HG03571 (cell line): Measurements from ENCODE around the gene ARHGAP32.
A peak's percentile ranks its signal among the peaks of the same experiment; 100 is the strongest.

Source experiments
- ATAC-seq: cut with Tn5 transposase; IDR thresholded peaks from one replicate; pipeline ENCODE4 v1.9.1; 2021; ENCODE audit not compliant: unreplicated experiment

ARHGAP32 gene

GRCh38 chr11:129117595-129118350, 74.4 kb downstream of the ARHGAP32 start:
- peak; percentile 68 for ATAC-seq

DNA sequence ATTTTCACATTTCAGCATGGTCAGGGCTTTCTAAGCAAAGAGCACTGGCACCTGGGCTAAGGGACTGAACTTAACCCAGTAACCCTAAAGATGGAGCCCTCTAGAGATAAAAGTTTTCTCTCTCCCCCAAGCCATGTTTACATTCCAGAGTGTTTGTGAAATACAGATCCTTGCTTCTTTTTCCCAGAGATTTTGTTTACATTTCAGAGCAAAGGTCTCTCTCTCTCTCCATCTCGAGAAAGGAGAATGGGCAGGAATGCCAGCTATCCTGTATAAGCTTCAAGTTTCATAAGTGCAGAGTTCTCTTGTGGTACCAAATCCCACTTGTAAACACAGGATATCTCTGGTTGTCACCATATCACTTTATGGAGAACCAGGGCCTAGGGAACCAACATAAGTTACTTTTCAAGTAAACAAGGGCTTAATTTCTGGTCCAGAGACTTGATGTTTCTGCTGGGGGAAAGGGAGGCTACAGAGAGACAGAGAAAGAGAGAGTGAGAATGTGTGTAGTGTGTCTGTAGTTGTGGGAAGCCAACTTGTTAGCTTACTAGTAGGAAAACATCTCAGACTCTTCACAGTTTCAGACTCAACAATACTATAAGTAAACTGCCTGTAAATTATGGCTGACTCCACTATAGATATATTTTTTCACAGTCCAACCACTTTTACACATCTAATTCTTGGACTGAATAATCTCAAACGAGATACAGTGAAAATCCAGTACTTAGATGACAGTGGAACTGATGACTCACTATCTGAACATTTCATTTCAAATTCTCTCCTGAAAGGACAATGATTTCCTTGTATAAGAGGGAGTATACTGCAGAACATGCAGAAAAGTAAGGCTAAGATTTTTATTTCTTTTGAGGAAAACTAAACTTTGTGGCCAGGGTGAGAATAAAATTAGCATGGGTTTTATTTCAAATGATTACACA, 76.2 kb downstream of the ARHGAP32 start:
- no peak for ATAC-seq

- ATAC-seq = no peak
These were observed 82.4 kb downstream of the ARHGAP32 start for GRCh38 chr11:129109701-129110100.

DNA sequence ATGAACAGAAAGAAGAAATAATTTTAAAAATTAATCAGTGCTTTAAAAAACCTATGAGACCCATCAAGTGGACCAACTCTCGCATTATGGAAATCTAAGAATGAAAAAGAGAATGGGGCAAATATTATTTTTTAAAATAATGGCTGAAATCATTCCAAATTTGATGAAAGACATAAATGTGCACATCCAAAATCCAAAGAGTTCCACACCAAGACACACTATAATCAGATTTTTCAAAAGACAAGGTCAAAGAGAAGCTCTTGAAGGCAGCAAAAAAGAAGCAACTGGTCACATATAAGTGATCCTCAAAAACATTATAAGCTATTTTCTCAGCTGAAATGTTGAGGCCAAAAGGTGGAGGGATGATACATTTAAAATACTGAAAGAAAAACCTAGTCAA, 85.3 kb downstream of the ARHGAP32 start:
- no peak for ATAC-seq

- no peak for ATAC-seq
These were observed 89.4 kb downstream of the ARHGAP32 start for GRCh38 chr11:129102756-129103155.

GRCh38 chr11:129102225-129102624, 89.9 kb downstream of the ARHGAP32 start:
- ATAC-seq = no peak

DNA sequence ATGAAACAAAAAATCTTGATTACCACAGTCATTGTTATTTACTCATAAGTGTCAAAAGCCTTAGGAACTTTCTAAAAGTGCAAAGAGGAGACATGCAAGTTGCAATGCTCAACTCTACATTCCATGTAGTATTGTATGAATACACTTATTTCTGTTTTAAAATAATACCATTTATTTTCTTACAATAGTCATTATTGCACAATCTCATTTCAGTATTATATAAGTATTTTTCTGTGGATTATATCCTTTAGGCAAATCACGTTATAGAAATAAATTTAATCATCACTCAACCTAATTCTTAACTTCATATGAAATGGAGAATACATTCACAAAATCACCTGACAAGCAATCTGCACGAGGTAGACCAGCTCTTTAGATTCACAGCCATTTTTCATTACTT, 98.8 kb downstream of the ARHGAP32 start:
- no peak for ATAC-seq

DNA sequence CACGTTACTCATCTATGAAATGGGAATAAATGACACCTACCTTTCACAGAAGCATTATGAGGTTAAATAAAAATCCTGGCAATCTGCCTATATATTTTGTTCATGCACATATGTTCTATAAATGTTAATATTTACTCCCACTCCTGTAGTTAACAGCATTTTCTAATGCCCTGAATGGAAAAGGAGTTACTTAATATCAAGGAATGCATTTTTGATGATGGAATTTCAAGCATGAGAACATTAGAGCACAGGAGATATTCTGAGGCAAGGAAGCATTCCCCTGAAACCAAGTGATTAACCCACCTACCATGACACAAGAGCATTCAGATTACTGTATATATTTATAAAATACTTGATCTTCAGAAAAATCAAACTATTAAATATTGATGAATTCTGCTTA, 102.1 kb downstream of the ARHGAP32 start:
- no peak for ATAC-seq

- ATAC-seq = no peak
These were observed 102.8 kb downstream of the ARHGAP32 start for GRCh38 chr11:129089279-129089678.

DNA sequence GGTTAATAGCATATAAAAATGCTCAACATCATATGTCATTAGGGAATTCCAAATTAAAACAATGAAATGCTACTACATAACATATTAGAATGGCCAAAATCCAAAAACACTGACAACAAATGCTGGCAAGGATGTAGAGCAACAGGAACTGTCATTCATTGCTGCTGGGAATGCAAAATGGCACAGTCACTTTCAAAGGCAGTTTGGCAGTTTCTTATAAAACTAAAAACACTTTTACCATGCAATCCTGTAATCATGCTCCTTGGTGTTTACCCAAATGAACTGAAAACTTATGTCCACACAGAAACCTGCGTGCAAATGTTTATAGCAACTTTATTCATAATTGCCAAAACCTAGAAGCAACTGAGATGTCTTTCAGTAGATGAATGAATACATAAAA, 105.1 kb downstream of the ARHGAP32 start:
- no peak for ATAC-seq

DNA sequence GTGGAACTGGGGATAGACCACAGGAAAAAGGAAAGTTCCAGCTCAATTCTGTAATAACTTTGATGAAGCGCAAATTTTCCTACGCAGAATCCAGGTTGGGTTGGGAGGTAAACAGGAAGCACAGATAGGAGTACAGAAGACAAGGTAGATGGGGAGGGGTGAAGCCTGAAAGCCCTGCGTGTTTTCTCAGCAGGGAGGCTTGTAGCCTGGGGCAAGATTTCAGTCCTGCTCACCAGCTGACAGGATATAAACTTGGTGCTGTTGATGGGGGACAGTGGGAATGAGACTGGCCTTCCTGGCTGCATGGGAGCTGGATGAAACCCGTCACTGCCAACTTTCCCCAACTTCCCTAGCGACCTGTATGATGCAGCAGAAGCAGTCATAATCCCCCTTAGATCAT, 114.9 kb downstream of the ARHGAP32 start:
- ATAC-seq = no peak

DNA sequence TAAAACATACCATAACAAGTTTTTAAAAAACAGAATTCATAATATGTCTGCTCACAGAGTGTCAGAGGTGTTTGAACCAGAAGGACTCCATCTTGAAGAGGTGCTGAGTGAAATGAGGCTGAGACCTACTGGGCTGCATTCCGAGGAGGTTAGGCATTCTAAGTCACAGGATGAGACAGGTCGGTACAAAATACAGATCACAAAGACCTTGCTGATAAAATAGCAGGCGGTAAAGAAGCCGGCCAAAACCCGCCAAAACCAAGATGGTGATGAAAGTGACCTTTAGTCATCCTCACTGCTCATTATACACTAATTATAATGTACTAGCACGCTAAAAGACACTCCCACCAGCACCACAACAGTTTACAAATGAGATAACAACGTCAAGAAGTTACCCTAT, 116.4 kb downstream of the ARHGAP32 start:
- no peak for ATAC-seq

- ATAC-seq = no peak
These were observed 124.7 kb downstream of the ARHGAP32 start for GRCh38 chr11:129067454-129067853.

- no peak for ATAC-seq
These were observed 125.9 kb downstream of the ARHGAP32 start for GRCh38 chr11:129066229-129066628.

DNA sequence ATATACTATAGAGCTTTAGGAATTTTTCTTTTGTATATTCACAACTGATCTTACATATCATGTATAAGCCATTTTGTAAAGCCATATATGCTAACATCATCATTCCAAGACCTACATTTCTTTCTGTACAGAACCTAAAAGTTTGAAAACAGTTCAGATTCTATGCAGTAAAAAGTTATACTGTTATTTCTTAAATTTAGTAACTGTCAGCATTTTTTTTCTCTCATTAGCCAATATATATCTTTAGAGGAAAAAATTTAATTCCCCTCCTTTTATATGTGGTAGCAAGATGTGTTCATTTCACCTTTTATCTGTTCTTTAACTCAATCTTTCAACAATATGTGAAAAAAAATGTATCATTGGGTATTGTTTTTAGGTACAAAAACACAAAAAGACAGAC, 129.0 kb downstream of the ARHGAP32 start:
- no peak for ATAC-seq

DNA sequence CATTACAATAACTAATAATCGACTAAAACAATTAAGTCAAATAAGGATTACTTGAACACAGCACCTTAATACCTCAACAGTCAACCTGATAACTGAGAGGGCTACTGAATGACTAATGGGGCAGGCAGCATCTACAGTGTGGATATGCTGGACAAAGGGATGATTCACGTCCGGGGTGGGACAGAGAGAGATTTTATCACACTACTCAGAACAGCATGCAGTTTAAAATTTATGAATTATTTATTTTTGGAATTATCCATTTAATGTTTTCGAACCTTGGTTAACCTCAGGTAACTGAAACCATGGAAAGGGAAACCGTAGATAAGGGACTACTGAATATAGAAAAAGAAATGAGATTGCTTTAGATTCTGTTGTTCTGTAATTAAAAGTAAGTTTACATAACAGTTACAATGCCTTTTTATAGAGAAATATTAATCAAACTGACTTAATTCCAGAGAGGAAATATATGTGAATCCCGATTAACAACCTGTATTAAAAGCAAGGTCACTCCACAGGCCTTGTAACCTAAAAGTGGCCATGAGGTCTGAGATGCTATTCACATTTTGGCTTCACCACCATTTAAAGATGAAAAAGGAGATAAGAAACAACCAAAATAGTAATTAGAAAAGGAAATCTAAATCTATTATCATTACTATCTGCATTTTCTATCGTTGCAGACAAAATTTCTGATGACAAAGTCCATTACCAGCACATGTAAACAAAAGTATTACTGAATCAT, 130.5 kb downstream of the ARHGAP32 start:
- no peak for ATAC-seq

- ATAC-seq = no peak
These were observed 135.2 kb downstream of the ARHGAP32 start for GRCh38 chr11:129056916-129057315.

GRCh38 chr11:129055196-129055595, 136.9 kb downstream of the ARHGAP32 start:
- ATAC-seq = no peak

DNA sequence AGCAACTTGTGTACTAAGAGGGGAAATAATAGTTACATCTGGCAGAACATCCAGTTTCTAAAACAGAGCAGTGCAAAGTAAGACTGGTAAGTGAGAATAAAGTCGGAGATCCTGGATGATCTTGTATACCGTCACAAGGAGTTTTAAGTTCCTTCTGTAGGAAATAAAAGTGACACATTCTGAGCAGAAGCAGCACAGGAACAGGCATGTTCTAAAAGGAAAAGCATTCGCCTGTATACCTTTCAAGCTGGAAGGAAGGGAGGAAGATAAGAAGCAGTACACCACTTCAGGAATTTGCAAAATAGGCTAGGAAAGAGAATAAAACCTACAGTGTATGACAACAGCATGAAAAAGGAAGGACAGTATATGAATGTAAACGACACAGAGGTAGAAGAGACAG, 143.2 kb downstream of the ARHGAP32 start:
- ATAC-seq = no peak

- ATAC-seq = no peak
These were observed 147.0 kb downstream of the ARHGAP32 start for GRCh38 chr11:129045150-129045549.

DNA sequence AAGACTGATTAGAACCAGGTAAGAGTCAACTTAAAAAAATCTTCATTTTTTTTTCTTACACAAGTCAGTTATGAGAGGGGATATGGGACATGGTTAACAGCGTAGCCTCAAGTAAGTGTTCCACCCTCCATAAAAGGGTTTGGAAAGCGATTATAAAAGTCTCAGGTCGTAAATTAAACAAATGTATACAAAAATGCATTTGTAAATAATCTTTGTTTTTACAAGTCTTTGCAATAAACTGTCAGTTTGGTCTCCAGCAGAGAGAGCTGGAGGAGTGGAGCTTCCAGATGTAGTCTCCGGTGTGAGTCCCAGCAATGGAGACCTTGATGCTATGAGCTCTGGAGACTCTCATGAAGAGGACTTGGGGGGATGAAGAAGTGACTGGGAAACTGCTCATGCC, 149.6 kb downstream of the ARHGAP32 start:
- no peak for ATAC-seq
